Right lung (tissue), 5 donors: ENCODE data around the gene MAP7. TPM values are rescaled to one million over a fixed set of nuclear protein-coding genes. Genes with fewer than 3 reads are reported as not detected.
"Not testable (repeated sequence)": the region's sequence is repeated elsewhere in the genome, so short reads cannot be mapped to it uniquely, and the experiment has no call there.

Experiments
- DNase-seq, 2 donors: peaks; one replicate each; pipeline ENCODE4 v3.0.0-alpha.2; 2013
- polyA plus RNA-seq, 5 donors: library from polyadenylated mRNA; unstranded; fragments of 120-200 nt; gene quantifications; one replicate each; pipeline versions ENCODE4 v1.2.1 to v1.2.3, GENCODE V29; 2013; ENCODE audit warnings: inconsistent platforms in 1 of 5, low replicate concordance in 1 of 5; ENCODE audit not compliant: insufficient read length in 5 of 5, insufficient read depth in 1 of 5

The MAP7 gene
- polyA plus RNA-seq, 5 donors, result 13.8 to 19.1 (median 16.9) TPM

GRCh38 chr6:136471372-136471771, 78.8 kb downstream of the MAP7 start:
- DNase-seq, result no peak

GRCh38 chr6:136470044-136470443, 80.2 kb downstream of the MAP7 start:
- DNase-seq, result no peak

- DNase-seq, result no peak
These were observed 81.1 kb downstream of the MAP7 start for GRCh38 chr6:136469154-136469553.

GRCh38 chr6:136468711-136469110, 81.5 kb downstream of the MAP7 start:
- no peak for DNase-seq

- DNase-seq, result no peak
These were observed 83.0 kb downstream of the MAP7 start for GRCh38 chr6:136467186-136467585.

GRCh38 chr6:136466777-136467176, 83.4 kb downstream of the MAP7 start:
- DNase-seq, result no peak

GRCh38 chr6:136465766-136466303, 84.4 kb downstream of the MAP7 start:
- no peak for DNase-seq

- DNase-seq, result no peak
These were observed 85.3 kb downstream of the MAP7 start for GRCh38 chr6:136464874-136465273.

- DNase-seq, result no peak
These were observed 86.1 kb downstream of the MAP7 start for GRCh38 chr6:136464148-136464547.

- no peak for DNase-seq
These were observed 86.5 kb downstream of the MAP7 start for GRCh38 chr6:136463743-136464142.

GRCh38 chr6:136446579-136447187, 103.5 kb downstream of the MAP7 start:
- no peak for DNase-seq

- no peak for DNase-seq
These were observed 104.1 kb downstream of the MAP7 start for GRCh38 chr6:136446145-136446544.

- DNase-seq, result no peak
These were observed 105.2 kb downstream of the MAP7 start for GRCh38 chr6:136445063-136445462.

GRCh38 chr6:136440203-136440602, 110.0 kb downstream of the MAP7 start:
- DNase-seq, result no peak

GRCh38 chr6:136439514-136440190, 110.6 kb downstream of the MAP7 start:
- DNase-seq, result peak in 1 of 2 donors; percentile 13

GRCh38 chr6:136438441-136438840, 111.8 kb downstream of the MAP7 start:
- DNase-seq, result no peak

GRCh38 chr6:136437246-136437645, 113.0 kb downstream of the MAP7 start:
- DNase-seq, result no peak

- DNase-seq, result no peak
These were observed 115.1 kb downstream of the MAP7 start for GRCh38 chr6:136435101-136435500.

- not testable (repeated sequence) for DNase-seq
These were observed 118.9 kb downstream of the MAP7 start for GRCh38 chr6:136431306-136431705.

- DNase-seq, result no peak
These were observed 120.8 kb downstream of the MAP7 start for GRCh38 chr6:136429264-136430065.

- no peak for DNase-seq
These were observed 122.9 kb downstream of the MAP7 start for GRCh38 chr6:136427378-136427717.

GRCh38 chr6:136426627-136427377, 123.4 kb downstream of the MAP7 start:
- no peak for DNase-seq
